Dendritic cell treated with granulocyte-macrophage colony-stimulating factor and Interleukin-4, amounts not matched to agents 40 ng/mL and 50 ng/mL, for 4 days (primary cell): Measurements from ENCODE around the gene TTC28.

Experiments used
- H3K27ac Mint-ChIP-seq: one replicate; pipeline ENCODE4 v1.8.0; 2022; ENCODE audit warnings: mild to moderate bottlenecking, mixed read lengths
- H3K27me3 Mint-ChIP-seq: one replicate; pipeline ENCODE4 v1.8.0; 2022; ENCODE audit warnings: mild to moderate bottlenecking, mixed read lengths
- H3K36me3 Mint-ChIP-seq: one replicate; pipeline ENCODE4 v1.8.0; 2022; ENCODE audit warnings: low read depth, mixed read lengths
- H3K4me1 Mint-ChIP-seq: one replicate; pipeline ENCODE4 v1.8.0; 2022; ENCODE audit warnings: low read depth, mixed read lengths
- H3K4me3 Mint-ChIP-seq: one replicate; pipeline ENCODE4 v1.8.0; 2022; ENCODE audit warnings: mild to moderate bottlenecking, moderate library complexity, mixed read lengths
- H3K9me3 Mint-ChIP-seq: one replicate; pipeline ENCODE4 v1.8.0; 2022; ENCODE audit warnings: mixed read lengths
- intact Hi-C: fragments of 100-400 bp; cut with micrococcal nuclease; formaldehyde crosslinking; loops from one replicate; pipeline ENCODE4 v1.15.0; 2022

TTC28 gene

GRCh38 chr22:28462041-28462440, 217.6 kb downstream of the TTC28 start:
- intact Hi-C loops = no loop called here
- Mint-ChIP-seq H3K27ac (no peak overlapping the region), H3K9me3 (no peaks in the 10 kb centered on the region)

GRCh38 chr22:28454431-28455064, 225.1 kb downstream of the TTC28 start:
- Mint-ChIP-seq H3K4me3 (no peak overlapping the region), H3K9me3 (no peaks in the 10 kb centered on the region)
- intact Hi-C loops = no loop called here

More at GRCh38 chr22:28462041-28462440, 217.6 kb downstream of the TTC28 start:
- Mint-ChIP-seq H3K36me3 (no peaks in the 10 kb centered on the region), H3K4me1 (no peaks in the 10 kb centered on the region), H3K27me3 (no peaks in the 10 kb centered on the region), H3K4me3 (no peak overlapping the region)

GRCh38 chr22:28450109-28450508, 229.5 kb downstream of the TTC28 start:
- Mint-ChIP-seq H3K36me3 (no peaks in the 10 kb centered on the region), H3K9me3 (no peaks in the 10 kb centered on the region), H3K4me1 (no peaks in the 10 kb centered on the region), H3K27me3 (no peaks in the 10 kb centered on the region), H3K4me3 (no peak overlapping the region), H3K27ac (no peak overlapping the region)
- intact Hi-C loops = no loop called here

More at GRCh38 chr22:28454431-28455064, 225.1 kb downstream of the TTC28 start:
- Mint-ChIP-seq H3K4me1 (no peaks in the 10 kb centered on the region), H3K27me3 (no peaks in the 10 kb centered on the region), H3K36me3 (no peaks in the 10 kb centered on the region), H3K27ac (no peak overlapping the region)

GRCh38 chr22:28449041-28449440, 230.6 kb downstream of the TTC28 start:
- H3K27ac Mint-ChIP-seq = no peak overlapping the region
- no peaks in the 10 kb centered on the region for H3K9me3 Mint-ChIP-seq
- no peaks in the 10 kb centered on the region for H3K36me3 Mint-ChIP-seq
- no peak overlapping the region for H3K4me3 Mint-ChIP-seq
- intact Hi-C loops = loop anchor here (10.0 kb wide), 2 partner anchors 154 to 424 kb away; no protein-coding TSS in a partner anchor
- H3K4me1 Mint-ChIP-seq = no peaks in the 10 kb centered on the region
- no peaks in the 10 kb centered on the region for H3K27me3 Mint-ChIP-seq

GRCh38 chr22:28448625-28449024, 231.0 kb downstream of the TTC28 start:
- Mint-ChIP-seq H3K4me3 (no peak overlapping the region), H3K4me1 (peaks cover 2% of the 10 kb centered on the region), H3K27me3 (no peaks in the 10 kb centered on the region), H3K36me3 (no peaks in the 10 kb centered on the region), H3K27ac (no peak overlapping the region), H3K9me3 (no peaks in the 10 kb centered on the region)
- intact Hi-C loops = loop anchor here (10.0 kb wide), 2 partner anchors 154 to 424 kb away; no protein-coding TSS in a partner anchor

- H3K27ac Mint-ChIP-seq = no peak overlapping the region
- H3K36me3 Mint-ChIP-seq = no peaks in the 10 kb centered on the region
- H3K4me3 Mint-ChIP-seq = no peak overlapping the region
- intact Hi-C loops = loop anchor here (5.0 to 10.0 kb wide), 3 partner anchors 150 to 420 kb away; no protein-coding TSS in a partner anchor
- H3K27me3 Mint-ChIP-seq = peaks cover 13% of the 10 kb centered on the region
- peaks cover 24% of the 10 kb centered on the region for H3K4me1 Mint-ChIP-seq
- no peaks in the 10 kb centered on the region for H3K9me3 Mint-ChIP-seq
Observed at GRCh38 chr22:28444659-28445058, 235.0 kb downstream of the TTC28 start.

- H3K36me3 Mint-ChIP-seq = no peaks in the 10 kb centered on the region
- peak overlapping the region; percentile 57 for H3K27ac Mint-ChIP-seq
- H3K9me3 Mint-ChIP-seq = no peaks in the 10 kb centered on the region
- H3K4me3 Mint-ChIP-seq = peak overlapping the region; percentile 81
- intact Hi-C loops = loop anchor here (2.0 to 10.0 kb wide), 4 partner anchors 149 to 419 kb away; no protein-coding TSS in a partner anchor
- H3K4me1 Mint-ChIP-seq = peaks cover 24% of the 10 kb centered on the region
- peaks cover 13% of the 10 kb centered on the region for H3K27me3 Mint-ChIP-seq
Observed at GRCh38 chr22:28443526-28443876, 236.1 kb downstream of the TTC28 start.

- Mint-ChIP-seq H3K4me1 (peaks cover 24% of the 10 kb centered on the region), H3K9me3 (no peaks in the 10 kb centered on the region), H3K27me3 (peaks cover 13% of the 10 kb centered on the region), H3K27ac (peak overlapping the region; percentile 57), H3K36me3 (no peaks in the 10 kb centered on the region), H3K4me3 (peak overlapping the region; percentile 81)
- intact Hi-C loops = loop anchor here (2.0 to 10.0 kb wide), 4 partner anchors 148 to 418 kb away; no protein-coding TSS in a partner anchor
Observed at GRCh38 chr22:28442711-28443525, 236.7 kb downstream of the TTC28 start.

- peaks cover 24% of the 10 kb centered on the region for H3K4me1 Mint-ChIP-seq
- peak overlapping the region; percentile 57 for H3K27ac Mint-ChIP-seq
- H3K4me3 Mint-ChIP-seq = peak overlapping the region; percentile 81
- no peaks in the 10 kb centered on the region for H3K9me3 Mint-ChIP-seq
- intact Hi-C loops = loop anchor here (2.0 to 10.0 kb wide), 4 partner anchors 147 to 417 kb away; no protein-coding TSS in a partner anchor
- H3K36me3 Mint-ChIP-seq = no peaks in the 10 kb centered on the region
- H3K27me3 Mint-ChIP-seq = peaks cover 13% of the 10 kb centered on the region
Observed at GRCh38 chr22:28442264-28442710, 237.4 kb downstream of the TTC28 start.

GRCh38 chr22:28441720-28442263, 237.8 kb downstream of the TTC28 start:
- H3K36me3 Mint-ChIP-seq = no peaks in the 10 kb centered on the region
- intact Hi-C loops = loop anchor here (2.0 to 10.0 kb wide), 4 partner anchors 147 to 417 kb away; no protein-coding TSS in a partner anchor
- peaks cover 13% of the 10 kb centered on the region for H3K27me3 Mint-ChIP-seq
- no peaks in the 10 kb centered on the region for H3K9me3 Mint-ChIP-seq
- peak overlapping the region; percentile 81 for H3K4me3 Mint-ChIP-seq
- peaks cover 24% of the 10 kb centered on the region for H3K4me1 Mint-ChIP-seq
- H3K27ac Mint-ChIP-seq = peak overlapping the region; percentile 57

- H3K9me3 Mint-ChIP-seq = no peaks in the 10 kb centered on the region
- no peaks in the 10 kb centered on the region for H3K36me3 Mint-ChIP-seq
- peaks cover 24% of the 10 kb centered on the region for H3K4me1 Mint-ChIP-seq
- intact Hi-C loops = loop anchor here (5.0 to 10.0 kb wide), 3 partner anchors 146 to 416 kb away; no protein-coding TSS in a partner anchor
- no peak overlapping the region for H3K27ac Mint-ChIP-seq
- H3K4me3 Mint-ChIP-seq = no peak overlapping the region
- H3K27me3 Mint-ChIP-seq = peaks cover 13% of the 10 kb centered on the region
Observed at GRCh38 chr22:28440592-28441390, 238.8 kb downstream of the TTC28 start.

GRCh38 chr22:28438183-28438768, 241.4 kb downstream of the TTC28 start:
- peaks cover 19% of the 10 kb centered on the region for H3K4me1 Mint-ChIP-seq
- H3K27me3 Mint-ChIP-seq = peaks cover 11% of the 10 kb centered on the region
- H3K27ac Mint-ChIP-seq = no peak overlapping the region
- no peak overlapping the region for H3K4me3 Mint-ChIP-seq
- no peaks in the 10 kb centered on the region for H3K9me3 Mint-ChIP-seq
- no peaks in the 10 kb centered on the region for H3K36me3 Mint-ChIP-seq
- intact Hi-C loops = no loop called here

GRCh38 chr22:28435982-28436381, 243.7 kb downstream of the TTC28 start:
- no peaks in the 10 kb centered on the region for H3K4me1 Mint-ChIP-seq
- H3K9me3 Mint-ChIP-seq = no peaks in the 10 kb centered on the region
- intact Hi-C loops = no loop called here
- no peaks in the 10 kb centered on the region for H3K27me3 Mint-ChIP-seq
- H3K27ac Mint-ChIP-seq = no peak overlapping the region
- H3K4me3 Mint-ChIP-seq = no peak overlapping the region
- no peaks in the 10 kb centered on the region for H3K36me3 Mint-ChIP-seq
